HepG2 (cell line): Measurements from ENCODE around the gene RPS13. TPM values are rescaled to one million over a fixed set of nuclear protein-coding genes. Genes with fewer than 3 reads are reported as not detected.

Experiments used
- CBX5 ChIP-seq: sonication (generic); formaldehyde crosslinking; IDR thresholded peaks from 2 replicates; pipeline ENCODE4 v1.4.0; 2020; ENCODE audit warnings: missing genetic modification reagents, borderline replicate concordance
- CREM ChIP-seq, 2 experiments: sonication (generic) in 1 of 2; formaldehyde crosslinking in 1 of 2; IDR thresholded peaks; 2 replicates each; pipeline versions ENCODE4 v1.4.0 to v1.6.1; 2016 to 2020; ENCODE audit warnings: antibody characterized with exemption in 1 of 2, mild to moderate bottlenecking in 1 of 2, missing genetic modification reagents in 1 of 2
- MEIS2 ChIP-seq: sonication (generic); formaldehyde crosslinking; IDR thresholded peaks from 2 replicates; pipeline ENCODE4 v1.9.0; 2021; ENCODE audit warnings: mild to moderate bottlenecking, missing genetic modification reagents
- NR2F6 ChIP-seq, 2 experiments: IDR thresholded peaks; 2 replicates each; pipeline ENCODE4 v1.6.1; 2016; ENCODE audit warnings: antibody characterized with exemption in 1 of 2, mild to moderate bottlenecking in 1 of 2
- PITX1 ChIP-seq: sonication (generic); formaldehyde crosslinking; IDR thresholded peaks from 2 replicates; pipeline ENCODE4 v1.5.1; 2020; ENCODE audit warnings: mild to moderate bottlenecking, missing genetic modification reagents
- RXRB ChIP-seq: IDR thresholded peaks from 2 replicates; pipeline ENCODE4 v1.6.1; 2016; ENCODE audit warnings: borderline replicate concordance, missing genetic modification reagents, missing compliant biosample characterization
- SALL1 ChIP-seq: sonication (generic); formaldehyde crosslinking; IDR thresholded peaks from 2 replicates; pipeline ENCODE4 v1.8.0; 2022; ENCODE audit warnings: mild to moderate bottlenecking, missing genetic modification reagents
- SALL2 ChIP-seq: sonication (generic); formaldehyde crosslinking; IDR thresholded peaks from 2 replicates; pipeline ENCODE4 v1.8.1; 2023; ENCODE audit warnings: mild to moderate bottlenecking, missing genetic modification reagents, inconsistent platforms
- SMAD1 ChIP-seq: sonication (generic); formaldehyde crosslinking; IDR thresholded peaks from 2 replicates; pipeline ENCODE4 v1.4.0; 2020; ENCODE audit warnings: missing genetic modification reagents, low read depth, mild to moderate bottlenecking, borderline replicate concordance
- SMC3 ChIP-seq: IDR thresholded peaks from 2 replicates; pipeline ENCODE4 v1.6.1; 2011; ENCODE audit warnings: low read length, improper control_type of control experiment
- STAG1 ChIP-seq: sonication (generic); formaldehyde crosslinking; IDR thresholded peaks from 2 replicates; pipeline ENCODE4 v1.4.0; 2020; ENCODE audit warnings: missing genetic modification reagents
- YY1 ChIP-seq: IDR thresholded peaks from 2 replicates; pipeline ENCODE4 v1.6.1; 2011; ENCODE audit warnings: low read length, low read depth, moderate library complexity, mild to moderate bottlenecking; ENCODE audit not compliant: insufficient read depth, insufficient replicate concordance
- ZNF180 ChIP-seq: sonication (generic); formaldehyde crosslinking; IDR thresholded peaks from 2 replicates; pipeline ENCODE4 v1.4.0; 2020; ENCODE audit warnings: low read depth, missing genetic modification reagents, borderline replicate concordance
- ZNF232 ChIP-seq: sonication (generic); formaldehyde crosslinking; IDR thresholded peaks from 2 replicates; pipeline ENCODE4 v1.4.0; 2020; ENCODE audit warnings: missing genetic modification reagents, borderline replicate concordance
- ZNF350 ChIP-seq: sonication (generic); formaldehyde crosslinking; IDR thresholded peaks from 2 replicates; pipeline ENCODE4 v1.4.0; 2020; ENCODE audit warnings: mild to moderate bottlenecking, low read depth, missing genetic modification reagents, borderline replicate concordance
- ZNF563 ChIP-seq: sonication (generic); formaldehyde crosslinking; IDR thresholded peaks from 2 replicates; pipeline ENCODE4 v1.8.0; 2022; ENCODE audit warnings: mild to moderate bottlenecking, moderate library complexity, missing genetic modification reagents
- ZNF709 ChIP-seq: sonication (generic); formaldehyde crosslinking; IDR thresholded peaks from 2 replicates; pipeline ENCODE4 v1.5.0; 2020; ENCODE audit warnings: mild to moderate bottlenecking, missing genetic modification reagents
- ZNF773 ChIP-seq: sonication (generic); formaldehyde crosslinking; IDR thresholded peaks from 2 replicates; pipeline ENCODE4 v1.4.0; 2020; ENCODE audit warnings: missing genetic modification reagents, borderline replicate concordance
- ZNF776 ChIP-seq: sonication (generic); formaldehyde crosslinking; IDR thresholded peaks from 2 replicates; pipeline ENCODE4 v1.4.0; 2020; ENCODE audit warnings: mild to moderate bottlenecking, missing genetic modification reagents
- ZNF839 ChIP-seq: sonication (generic); formaldehyde crosslinking; IDR thresholded peaks from 2 replicates; pipeline ENCODE4 v1.4.0; 2020; ENCODE audit warnings: missing genetic modification reagents, mild to moderate bottlenecking, borderline replicate concordance
- polyA plus RNA-seq, 8 experiments: library from polyadenylated mRNA; depleted of rRNA in 3 of 8; stranded (reverse) in 7 of 8; unstranded in 1 of 8; fragments of >200 nt; fragmentation: Illumina TruSeq in 4 of 8; extraction: Trizol in 4 of 8; gene quantifications; 2 replicates each; pipeline versions ENCODE4 v1.2.1 to v1.2.3, GENCODE V29; 2011 to 2016; ENCODE audit warnings: low read depth in 4 of 8, missing spikeins in 1 of 8, mixed read lengths in 1 of 8; ENCODE audit not compliant: insufficient read depth in 1 of 8
- total RNA-seq, 5 experiments: library from RNA; depleted of rRNA; stranded (reverse); fragments of >200 nt; fragmentation: Illumina TruSeq; extraction: Trizol; gene quantifications; 2 replicates each; pipeline ENCODE4 v1.2.3, GENCODE V29; 2016; ENCODE audit warnings: low read depth in 1 of 5
- TF ChIP-seq, protein P1 (sequence below): IDR thresholded peaks from 2 replicates; pipeline ENCODE4 v1.6.1; 2016; ENCODE audit warnings: low read depth, borderline replicate concordance
- TF ChIP-seq, protein P2 (sequence below): IDR thresholded peaks from 2 replicates; pipeline ENCODE4 v1.6.1; 2016; ENCODE audit warnings: mild to moderate bottlenecking
- TF ChIP-seq, protein P3 (sequence below): sonication (generic); formaldehyde crosslinking; IDR thresholded peaks from 2 replicates; pipeline ENCODE4 v1.5.1; 2020; ENCODE audit warnings: mild to moderate bottlenecking, moderate library complexity, missing genetic modification reagents
- TF ChIP-seq, protein P4 (sequence below): sonication (generic); formaldehyde crosslinking; conservative IDR thresholded peaks from 2 replicates; pipeline ENCODE4 v1.8.0; 2022; ENCODE audit warnings: mild to moderate bottlenecking, moderate library complexity, missing genetic modification reagents

The RPS13 gene
- total and polyA plus RNA-seq, 2 of the 13 experiments (the other 11 are each of a cell fraction or from before 2014, with no cell fraction given), result 1,542 to 2,245 TPM

DNA sequence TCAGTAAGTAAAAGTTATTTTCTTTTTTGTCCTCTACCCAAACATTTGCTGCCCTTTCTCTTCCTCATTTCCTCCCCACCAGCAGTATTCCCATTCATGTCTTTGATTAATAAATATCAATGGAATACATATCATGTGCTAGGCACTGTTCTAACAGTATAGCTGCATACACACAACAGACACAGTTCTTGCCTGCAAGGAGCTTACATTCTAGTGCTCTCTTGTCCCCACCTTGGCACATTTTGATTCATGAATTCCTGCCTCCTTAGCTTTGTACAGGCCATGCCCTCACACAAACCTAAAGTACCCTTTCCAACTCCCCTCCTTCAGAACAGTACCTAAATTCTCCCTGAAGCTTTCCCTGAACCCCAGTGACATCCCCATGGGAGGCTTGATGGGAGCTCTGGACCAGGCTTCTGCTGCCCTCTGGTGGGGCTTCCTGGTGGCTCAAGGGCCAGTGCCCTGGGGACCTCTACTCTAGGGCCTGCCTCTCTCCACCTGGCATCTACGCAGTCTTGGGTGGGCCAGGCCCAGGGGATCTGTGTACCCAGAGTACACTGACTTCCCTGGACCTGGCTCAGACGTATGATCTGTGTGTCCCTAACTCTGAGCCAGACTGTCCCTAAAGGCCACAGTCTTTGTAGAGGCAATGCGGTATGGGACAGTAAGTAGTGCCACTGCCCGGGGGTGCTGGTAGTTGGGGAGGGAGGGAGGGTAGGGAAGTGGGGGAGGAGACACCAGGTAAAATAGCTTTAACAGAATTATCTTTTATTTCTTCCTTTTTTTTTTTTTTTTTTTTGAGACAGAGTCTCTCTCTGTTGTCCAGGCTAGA is 14.1 kb downstream of the RPS13 start (continued):
- peak; percentile 98 for TF ChIP-seq STAG1 (CRISPR knock-in tag)
- no peak for TF ChIP-seq ZNF232 (CRISPR knock-in tag)
- no peak for TF ChIP-seq NR2F6 (IDR thresholded peaks at IDR 0.05)
- TF ChIP-seq NR2F6 (CRISPR knock-in tag; IDR thresholded peaks at IDR 0.05), result no peak
- peak; percentile 24 for TF ChIP-seq YY1
- TF ChIP-seq SALL2 (CRISPR knock-in tag), result 0 out of 2 replicates have a peak, but pooled peaks have one; percentile 27
- TF ChIP-seq, protein P1, sequence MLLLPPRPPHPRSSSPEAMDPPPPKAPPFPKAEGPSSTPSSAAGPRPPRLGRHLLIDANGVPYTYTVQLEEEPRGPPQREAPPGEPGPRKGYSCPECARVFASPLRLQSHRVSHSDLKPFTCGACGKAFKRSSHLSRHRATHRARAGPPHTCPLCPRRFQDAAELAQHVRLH (CRISPR knock-in tag), result peak; percentile 55; the same call in 1 of the 2 replicates
- TF ChIP-seq SALL1, result peak; percentile 46; the same call in 1 of the 2 replicates
- TF ChIP-seq PITX1 (CRISPR knock-in tag), result peak; percentile 56; the same call in 1 of the 2 replicates
- TF ChIP-seq CREM (IDR thresholded peaks at IDR 0.05), result no peak
- no peak for TF ChIP-seq CREM (CRISPR knock-in tag; IDR thresholded peaks at IDR 0.05)
- TF ChIP-seq ZNF180 (CRISPR knock-in tag), result no peak
- TF ChIP-seq CBX5 (CRISPR knock-in tag), result 0 out of 2 replicates have a peak, but pooled peaks have one; percentile 35
- TF ChIP-seq ZNF709 (CRISPR knock-in tag), result no peak
- 0 out of 2 replicates have a peak, but pooled peaks have one; percentile 40 for TF ChIP-seq MEIS2
- 0 out of 2 replicates have a peak, but pooled peaks have one; percentile 30 for TF ChIP-seq RXRB (CRISPR knock-in tag)
- TF ChIP-seq ZNF563, result no peak
- 0 out of 2 replicates have a peak, but pooled peaks have one; percentile 31 for TF ChIP-seq ZNF839 (CRISPR knock-in tag)
- TF ChIP-seq SMAD1 (CRISPR knock-in tag), result peak; percentile 24; the same call in 1 of the 2 replicates
- no peak for TF ChIP-seq ZNF776 (CRISPR knock-in tag)
- TF ChIP-seq, protein P2, sequence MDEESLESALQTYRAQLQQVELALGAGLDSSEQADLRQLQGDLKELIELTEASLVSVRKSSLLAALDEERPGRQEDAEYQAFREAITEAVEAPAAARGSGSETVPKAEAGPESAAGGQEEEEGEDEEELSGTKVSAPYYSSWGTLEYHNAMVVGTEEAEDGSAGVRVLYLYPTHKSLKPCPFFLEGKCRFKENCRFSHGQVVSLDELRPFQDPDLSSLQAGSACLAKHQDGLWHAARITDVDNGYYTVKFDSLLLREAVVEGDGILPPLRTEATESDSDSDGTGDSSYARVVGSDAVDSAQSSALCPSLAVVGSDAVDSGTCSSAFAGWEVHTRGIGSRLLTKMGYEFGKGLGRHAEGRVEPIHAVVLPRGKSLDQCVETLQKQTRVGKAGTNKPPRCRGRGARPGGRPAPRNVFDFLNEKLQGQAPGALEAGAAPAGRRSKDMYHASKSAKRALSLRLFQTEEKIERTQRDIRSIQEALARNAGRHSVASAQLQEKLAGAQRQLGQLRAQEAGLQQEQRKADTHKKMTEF, result 0 out of 2 replicates have a peak, but pooled peaks have one; percentile 26
- TF ChIP-seq, protein P3, sequence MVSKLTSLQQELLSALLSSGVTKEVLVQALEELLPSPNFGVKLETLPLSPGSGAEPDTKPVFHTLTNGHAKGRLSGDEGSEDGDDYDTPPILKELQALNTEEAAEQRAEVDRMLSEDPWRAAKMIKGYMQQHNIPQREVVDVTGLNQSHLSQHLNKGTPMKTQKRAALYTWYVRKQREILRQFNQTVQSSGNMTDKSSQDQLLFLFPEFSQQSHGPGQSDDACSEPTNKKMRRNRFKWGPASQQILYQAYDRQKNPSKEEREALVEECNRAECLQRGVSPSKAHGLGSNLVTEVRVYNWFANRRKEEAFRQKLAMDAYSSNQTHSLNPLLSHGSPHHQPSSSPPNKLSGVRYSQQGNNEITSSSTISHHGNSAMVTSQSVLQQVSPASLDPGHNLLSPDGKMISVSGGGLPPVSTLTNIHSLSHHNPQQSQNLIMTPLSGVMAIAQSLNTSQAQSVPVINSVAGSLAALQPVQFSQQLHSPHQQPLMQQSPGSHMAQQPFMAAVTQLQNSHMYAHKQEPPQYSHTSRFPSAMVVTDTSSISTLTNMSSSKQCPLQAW, result 0 out of 2 replicates have a peak, but pooled peaks have one; percentile 18
- 0 out of 2 replicates have a peak, but pooled peaks have one; percentile 26 for TF ChIP-seq ZNF350 (CRISPR knock-in tag)
- TF ChIP-seq, protein P4, sequence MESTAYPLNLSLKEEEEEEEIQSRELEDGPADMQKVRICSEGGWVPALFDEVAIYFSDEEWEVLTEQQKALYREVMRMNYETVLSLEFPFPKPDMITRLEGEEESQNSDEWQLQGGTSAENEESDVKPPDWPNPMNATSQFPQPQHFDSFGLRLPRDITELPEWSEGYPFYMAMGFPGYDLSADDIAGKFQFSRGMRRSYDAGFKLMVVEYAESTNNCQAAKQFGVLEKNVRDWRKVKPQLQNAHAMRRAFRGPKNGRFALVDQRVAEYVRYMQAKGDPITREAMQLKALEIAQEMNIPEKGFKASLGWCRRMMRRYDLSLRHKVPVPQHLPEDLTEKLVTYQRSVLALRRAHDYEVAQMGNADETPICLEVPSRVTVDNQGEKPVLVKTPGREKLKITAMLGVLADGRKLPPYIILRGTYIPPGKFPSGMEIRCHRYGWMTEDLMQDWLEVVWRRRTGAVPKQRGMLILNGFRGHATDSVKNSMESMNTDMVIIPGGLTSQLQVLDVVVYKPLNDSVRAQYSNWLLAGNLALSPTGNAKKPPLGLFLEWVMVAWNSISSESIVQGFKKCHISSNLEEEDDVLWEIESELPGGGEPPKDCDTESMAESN (CRISPR knock-in tag), result 0 out of 2 replicates have a peak, but pooled peaks have one; percentile 50
- TF ChIP-seq SMC3, result peak; percentile 95
- TF ChIP-seq ZNF773 (CRISPR knock-in tag), result no peak
